Peyer's patch (tissue), 4 donors: ENCODE results near the gene VSX2. TPM values are rescaled to one million over a fixed set of nuclear protein-coding genes. Genes with fewer than 3 reads are reported as not detected.
A peak's percentile ranks its signal among the peaks of the same experiment; 100 is the strongest.

Experiments used
- DNase-seq, 3 donors: peaks; one replicate each; pipeline ENCODE4 v3.0.0-alpha.2; 2017 to 2019
- H3K27ac ChIP-seq, 4 donors: fragments of 200-600 bp; sonication (generic); one replicate each; pipeline ENCODE4 v1.5.1; 2016 to 2019
- H3K27me3 ChIP-seq, 2 donors: fragments of 200-600 bp; sonication (generic); one replicate each; pipeline ENCODE4 v1.5.1; 2019
- H3K36me3 ChIP-seq, 3 donors: fragments of 200-600 bp; sonication (generic); one replicate each; pipeline ENCODE4 v1.5.1; 2016 to 2019
- H3K4me1 ChIP-seq, 4 donors: fragments of 200-600 bp; sonication (generic); one replicate each; pipeline ENCODE4 v1.5.1; 2016 to 2019
- H3K4me3 ChIP-seq, 4 donors: fragments of 200-600 bp; sonication (generic); 1 replicate in 3 of 4; 2 replicates in 1 of 4; pipeline ENCODE4 v1.5.1; 2016 to 2019; ENCODE audit warnings: mild to moderate bottlenecking in 1 of 4
- H3K9me3 ChIP-seq, 4 donors: fragments of 200-600 bp; sonication (generic); one replicate each; pipeline ENCODE4 v1.5.1; 2016 to 2019; ENCODE audit warnings: mild to moderate bottlenecking in 1 of 4
- CTCF ChIP-seq, 6 experiments: fragments of 450-650 bp in 4 of 6; fragments of 200-600 bp in 2 of 6; sonication (generic) in 1 of 6; IDR thresholded peaks; one replicate each; pipeline ENCODE4 v1.5.1; 2017 to 2019; ENCODE audit warnings: antibody characterized with exemption in 6 of 6, mild to moderate bottlenecking in 3 of 6, moderate library complexity in 1 of 6
- POLR2A ChIP-seq, 2 donors: fragments of 450-650 bp; IDR thresholded peaks; one replicate each; pipeline ENCODE4 v1.5.1; 2017; ENCODE audit warnings: antibody characterized with exemption in 2 of 2, mild to moderate bottlenecking in 2 of 2, moderate library complexity in 2 of 2
- total RNA-seq, 4 donors: library from RNA; depleted of rRNA; stranded (reverse); fragments of >200 nt; gene quantifications; one replicate each; pipeline ENCODE4 v1.1.0, GENCODE V29; 2016

VSX2 gene
- total RNA-seq, 4 donors from 2014 or later, result not detected

GRCh38 chr14:74202113-74202512 lies 37.1 kb upstream of the VSX2 start:
- no peaks in the 10 kb centered on the region for H3K9me3 ChIP-seq
- TF ChIP-seq CTCF (IDR thresholded peaks at IDR 0.05), result no peak
- TF ChIP-seq POLR2A (IDR thresholded peaks at IDR 0.05), result no peak
- no peak overlapping the region for H3K27ac ChIP-seq
- H3K4me1 ChIP-seq, result no peaks in the 10 kb centered on the region
- no peak overlapping the region for H3K4me3 ChIP-seq
- H3K27me3 ChIP-seq, result no peaks in the 10 kb centered on the region
- H3K36me3 ChIP-seq, result peaks cover 0 to 12% (median 0%) of the 10 kb centered on the region in 3 donors
- DNase-seq, result no peak

GRCh38 chr14:74203639-74204038 lies 35.6 kb upstream of the VSX2 start:
- TF ChIP-seq CTCF (IDR thresholded peaks at IDR 0.05) (no peak), POLR2A (IDR thresholded peaks at IDR 0.05) (no peak)
- DNase-seq, result no peak
- no peak overlapping the region for H3K4me3 ChIP-seq
- H3K36me3 ChIP-seq, result peaks cover 0 to 12% (median 0%) of the 10 kb centered on the region in 3 donors
- no peaks in the 10 kb centered on the region for H3K9me3 ChIP-seq
- H3K27ac ChIP-seq, result no peak overlapping the region
- H3K4me1 ChIP-seq, result no peaks in the 10 kb centered on the region
- H3K27me3 ChIP-seq, result no peaks in the 10 kb centered on the region

GRCh38 chr14:74204491-74204890 lies 34.8 kb upstream of the VSX2 start:
- no peak for DNase-seq
- H3K9me3 ChIP-seq, result no peaks in the 10 kb centered on the region
- peaks cover 0 to 5% (median 0%) of the 10 kb centered on the region in 3 donors for H3K36me3 ChIP-seq
- TF ChIP-seq POLR2A (IDR thresholded peaks at IDR 0.05) (no peak), CTCF (IDR thresholded peaks at IDR 0.05) (no peak)
- no peak overlapping the region for H3K4me3 ChIP-seq
- H3K27me3 ChIP-seq, result no peaks in the 10 kb centered on the region
- no peaks in the 10 kb centered on the region for H3K4me1 ChIP-seq
- no peak overlapping the region for H3K27ac ChIP-seq

- H3K4me1 ChIP-seq, result no peaks in the 10 kb centered on the region
- H3K27ac ChIP-seq, result no peak overlapping the region
- no peaks in the 10 kb centered on the region for H3K36me3 ChIP-seq
- TF ChIP-seq CTCF (IDR thresholded peaks at IDR 0.05), result no peak
- no peak for TF ChIP-seq POLR2A (IDR thresholded peaks at IDR 0.05)
- H3K27me3 ChIP-seq, result no peaks in the 10 kb centered on the region
- H3K4me3 ChIP-seq, result no peak overlapping the region
- H3K9me3 ChIP-seq, result no peaks in the 10 kb centered on the region
- no peak for DNase-seq
Measured at GRCh38 chr14:74205882-74206281, 33.4 kb upstream of the VSX2 start.

- H3K9me3 ChIP-seq, result no peaks in the 10 kb centered on the region
- H3K36me3 ChIP-seq, result no peaks in the 10 kb centered on the region
- H3K27ac ChIP-seq, result no peak overlapping the region
- H3K4me1 ChIP-seq, result no peaks in the 10 kb centered on the region
- no peak overlapping the region for H3K4me3 ChIP-seq
- DNase-seq, result no peak
- no peaks in the 10 kb centered on the region for H3K27me3 ChIP-seq
- TF ChIP-seq POLR2A (IDR thresholded peaks at IDR 0.05), result no peak
- peak in 1 of 6 experiments; percentile 3 for TF ChIP-seq CTCF (IDR thresholded peaks at IDR 0.05)
Measured at GRCh38 chr14:74207943-74208342, 31.3 kb upstream of the VSX2 start.

GRCh38 chr14:74208642-74209041 lies 30.6 kb upstream of the VSX2 start:
- H3K27me3 ChIP-seq, result no peaks in the 10 kb centered on the region
- H3K4me1 ChIP-seq, result no peaks in the 10 kb centered on the region
- TF ChIP-seq POLR2A (IDR thresholded peaks at IDR 0.05) (no peak), CTCF (IDR thresholded peaks at IDR 0.05) (no peak)
- H3K9me3 ChIP-seq, result no peaks in the 10 kb centered on the region
- no peak for DNase-seq
- no peaks in the 10 kb centered on the region for H3K36me3 ChIP-seq
- no peak overlapping the region for H3K4me3 ChIP-seq
- H3K27ac ChIP-seq, result no peak overlapping the region
